Measurements from ENCODE around the gene SIRT7.

The SIRT7 gene, protein sequence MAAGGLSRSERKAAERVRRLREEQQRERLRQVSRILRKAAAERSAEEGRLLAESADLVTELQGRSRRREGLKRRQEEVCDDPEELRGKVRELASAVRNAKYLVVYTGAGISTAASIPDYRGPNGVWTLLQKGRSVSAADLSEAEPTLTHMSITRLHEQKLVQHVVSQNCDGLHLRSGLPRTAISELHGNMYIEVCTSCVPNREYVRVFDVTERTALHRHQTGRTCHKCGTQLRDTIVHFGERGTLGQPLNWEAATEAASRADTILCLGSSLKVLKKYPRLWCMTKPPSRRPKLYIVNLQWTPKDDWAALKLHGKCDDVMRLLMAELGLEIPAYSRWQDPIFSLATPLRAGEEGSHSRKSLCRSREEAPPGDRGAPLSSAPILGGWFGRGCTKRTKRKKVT

GRCh38 chr17:81917565-81918332 is at the start of gene SIRT7:
TSS of gene SIRT7 (minus strand) at chr17:81918176. CDS start at chr17:81918131, 45 bp downstream.
- peak; percentile 73 for DNase-seq (ENCODE audit: low spot score)

DNA sequence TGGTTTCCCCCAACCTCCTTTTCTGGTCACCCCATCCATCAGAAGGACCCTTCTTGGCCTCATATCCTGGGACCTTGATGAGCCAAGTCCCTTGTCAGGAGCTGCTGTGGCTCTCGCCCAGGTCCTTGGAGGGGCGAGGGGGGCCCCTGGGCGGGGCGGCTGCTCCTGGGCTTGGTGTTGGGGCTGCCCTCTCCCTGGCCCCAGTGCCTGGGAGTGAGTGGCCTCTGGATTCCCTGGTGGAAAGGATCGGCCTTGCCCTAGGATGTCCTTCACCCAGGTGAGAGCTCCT is 49.2 kb upstream of the SIRT7 start:
- no peak for DNase-seq (ENCODE audit: low spot score)

GRCh38 chr17:81966343-81967243 is 48.6 kb upstream of the SIRT7 start:
- peak; percentile 17 for DNase-seq (ENCODE audit: low spot score)

DNA sequence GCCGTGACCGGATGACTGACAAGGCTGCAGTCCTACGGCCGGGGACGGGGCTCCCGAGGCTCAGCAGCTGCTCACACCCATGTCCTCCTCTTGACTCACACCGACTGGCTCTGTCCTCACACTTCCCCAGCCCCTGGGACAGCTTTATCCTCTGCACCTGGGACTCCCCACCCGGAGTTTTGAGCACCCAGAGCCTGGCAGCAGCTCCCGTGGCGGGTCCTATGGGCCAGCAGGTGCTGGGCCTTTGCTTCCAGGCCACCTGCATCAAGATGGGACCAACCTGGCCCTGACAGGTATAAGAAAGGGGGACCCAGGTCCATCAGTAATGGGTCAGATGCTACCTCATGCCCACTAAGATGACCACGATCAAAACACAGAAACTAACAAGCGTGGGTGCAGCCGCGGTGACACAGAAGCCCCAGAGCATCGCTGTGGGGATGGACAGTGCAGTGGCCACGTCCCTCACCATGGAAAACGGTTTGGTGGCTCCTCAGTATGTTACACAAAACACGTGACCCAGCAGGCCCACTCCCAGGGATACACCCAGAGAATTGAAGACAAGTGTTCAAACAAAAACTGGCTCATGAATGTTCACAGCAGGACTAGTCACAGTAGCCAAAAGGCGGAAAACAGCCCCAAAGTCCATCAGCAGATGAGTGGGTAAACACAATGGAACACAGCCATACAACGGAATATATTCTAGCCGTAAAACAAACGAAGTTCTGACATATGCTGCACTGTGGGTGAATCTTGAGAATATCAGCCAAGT is 46.3 kb upstream of the SIRT7 start:
- DNase-seq (ENCODE audit: low spot score) = no peak

DNA sequence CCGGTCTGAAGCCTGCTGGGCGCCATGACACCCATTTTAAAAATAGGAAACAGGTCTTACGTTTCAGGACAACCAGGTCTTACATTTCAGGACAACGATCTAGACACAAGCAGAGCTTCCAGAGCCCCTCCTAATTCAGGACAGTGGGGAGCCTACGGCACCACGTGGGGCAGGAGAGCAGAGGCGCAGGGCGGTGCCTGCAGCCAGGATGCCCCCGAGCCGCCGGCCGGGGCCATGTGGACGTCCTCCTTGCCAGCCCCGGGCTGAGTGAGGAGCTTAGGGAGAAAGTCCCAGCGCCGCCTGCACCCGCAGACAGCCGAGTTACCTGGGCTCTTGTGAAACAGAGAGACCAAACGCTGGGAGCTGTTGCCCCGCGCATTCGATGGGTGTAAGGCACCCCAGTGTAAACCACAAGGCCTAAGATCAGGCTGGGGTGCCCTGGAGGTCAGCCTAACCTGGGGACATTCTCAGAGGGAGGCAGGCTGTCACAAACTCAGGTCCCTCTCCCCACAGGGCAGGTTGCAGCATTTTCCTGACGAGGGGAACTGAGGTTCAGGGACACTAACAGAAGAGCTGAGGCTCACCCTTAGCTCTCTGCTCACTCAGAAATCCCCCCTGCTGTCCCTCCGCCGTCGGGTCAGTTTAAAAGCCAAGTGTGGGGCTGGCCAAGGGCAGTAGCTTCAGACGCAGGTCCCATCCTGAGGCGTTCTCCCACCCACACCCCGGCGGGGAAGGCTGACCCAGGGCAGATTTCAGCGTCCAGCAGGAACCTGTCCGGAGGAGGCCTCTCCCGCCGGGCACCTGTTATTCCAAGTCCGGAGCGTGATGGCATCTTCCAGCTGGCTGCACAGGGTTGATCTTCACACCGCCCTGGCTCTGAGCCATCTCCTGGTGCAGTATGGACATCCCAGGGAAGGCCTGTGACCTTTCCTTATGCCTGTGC is 44.8 kb upstream of the SIRT7 start:
- DNase-seq (ENCODE audit: low spot score) = no peak

DNA sequence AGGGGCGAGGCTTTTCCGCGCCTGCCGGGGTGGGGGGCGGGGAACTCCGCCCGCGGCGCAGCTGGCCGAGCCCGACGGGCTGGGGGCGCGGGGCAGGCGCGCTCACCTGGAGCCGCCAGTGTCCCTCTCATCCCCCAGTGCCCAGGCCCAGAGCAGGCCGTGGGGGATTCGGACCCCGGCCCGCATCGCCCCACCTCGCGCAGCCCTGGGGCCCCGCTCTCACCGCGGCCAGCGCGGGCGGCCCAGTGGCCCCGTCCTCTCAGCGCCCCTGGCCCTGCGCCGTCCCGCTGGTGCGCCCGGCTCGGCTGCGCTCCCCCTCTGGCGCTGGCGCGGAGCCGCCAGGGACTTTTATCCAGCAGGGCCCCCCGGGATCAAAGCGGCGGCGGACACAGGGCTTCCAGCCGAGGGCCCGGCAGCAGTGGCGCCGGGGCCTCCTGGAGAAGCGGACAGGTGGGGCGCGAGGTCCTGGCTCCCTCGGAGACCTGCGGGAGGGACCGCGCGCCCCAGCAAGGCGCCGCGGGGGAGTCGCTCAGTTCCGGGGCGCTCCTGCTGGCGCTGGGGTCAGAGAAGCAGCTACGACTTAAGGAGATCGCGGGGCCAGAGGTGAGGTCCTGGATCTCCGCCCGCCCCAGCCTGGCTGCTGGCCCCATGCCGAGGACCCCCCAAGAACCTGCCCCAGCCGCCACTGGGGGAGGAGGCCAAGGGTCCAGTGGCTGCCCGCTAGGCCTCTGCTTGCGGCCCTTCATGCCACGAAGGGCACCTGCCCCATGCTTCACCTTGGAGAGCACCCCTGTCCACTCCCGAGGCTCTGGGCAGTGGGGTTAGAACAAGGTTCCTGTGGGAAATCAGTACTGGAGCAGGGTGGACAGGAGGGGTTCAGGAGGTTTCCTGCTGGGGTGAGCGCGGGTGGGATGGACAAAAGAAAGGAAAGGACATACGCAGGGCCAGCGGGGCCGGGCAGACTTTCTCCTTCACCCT is 43.8 kb upstream of the SIRT7 start:
- DNase-seq (ENCODE audit: low spot score) = no peak

DNA sequence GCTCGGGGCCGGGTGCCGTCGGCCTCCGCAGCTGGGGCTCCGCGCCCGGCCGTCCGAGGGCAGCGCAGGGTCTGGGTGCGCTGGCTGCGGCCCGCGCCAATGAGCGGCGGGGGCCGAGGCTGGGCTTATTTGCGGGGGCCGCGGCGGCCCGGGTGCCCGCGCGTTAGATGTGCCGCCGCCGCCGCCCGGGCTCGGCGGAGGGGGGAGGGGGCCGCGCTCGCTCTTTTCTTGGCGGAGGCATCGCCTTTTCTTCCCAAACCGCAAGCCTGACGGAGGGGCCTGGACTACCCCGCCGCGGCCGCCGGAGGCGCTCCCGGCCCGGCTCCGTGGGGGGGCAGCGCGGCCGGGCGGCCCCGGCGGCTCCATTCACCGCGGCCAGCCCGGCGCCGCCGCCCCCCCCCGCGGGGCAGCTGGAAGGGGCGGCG is 43.1 kb upstream of the SIRT7 start, which contains the start of gene NOTUM:
Gene NOTUM (minus strand): TSS at position 101 of the 425 bp plus-strand sequence. CDS start 278 bp downstream, outside the sequence.
- no peak for DNase-seq (ENCODE audit: low spot score)

DNA sequence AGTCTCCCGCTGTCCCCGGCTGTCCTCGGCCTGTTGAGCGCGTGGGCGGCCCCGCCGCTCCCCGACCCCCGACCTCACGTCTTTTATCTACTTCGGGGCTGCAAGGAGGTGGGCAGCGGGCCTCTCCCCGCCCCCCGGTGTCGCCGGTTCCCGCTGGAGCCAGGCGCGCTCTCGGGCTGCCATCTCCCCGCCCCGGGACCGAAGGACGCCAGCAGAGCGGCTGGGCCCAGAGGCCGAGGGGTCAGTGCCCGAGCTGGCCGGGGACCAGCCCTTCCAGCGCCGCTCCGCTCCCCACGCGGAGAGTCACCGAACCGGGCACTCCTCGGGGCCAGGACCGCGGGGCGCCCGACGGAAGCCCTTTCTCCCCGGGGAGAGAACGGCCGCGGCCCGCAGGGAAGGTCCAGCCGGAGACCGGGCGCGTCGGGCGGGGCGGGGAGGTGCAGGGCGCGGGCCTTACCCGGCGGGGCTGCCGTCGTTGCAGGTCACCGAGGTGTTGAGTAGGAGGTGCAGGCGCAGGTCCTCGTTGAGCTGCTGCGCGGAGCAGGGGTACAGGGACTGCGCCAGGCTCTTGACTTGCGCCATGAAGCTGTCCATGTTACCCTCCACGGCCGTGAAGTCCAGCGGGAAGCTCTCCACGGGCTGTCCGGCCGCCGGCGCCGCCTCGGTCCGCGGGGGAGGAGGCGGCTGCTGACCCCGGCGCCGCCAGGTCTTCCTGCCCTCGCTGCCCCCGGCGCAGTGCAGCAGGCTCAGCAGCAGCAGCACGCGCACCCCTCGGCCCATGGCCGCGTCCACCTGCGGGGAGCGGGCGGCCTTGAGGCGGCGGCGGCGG is 42.4 kb upstream of the SIRT7 start:
- DNase-seq (ENCODE audit: low spot score) = no peak

GRCh38 chr17:81959362-81960129 is 41.6 kb upstream of the SIRT7 start:
- DNase-seq (ENCODE audit: low spot score) = no peak

- no peak for DNase-seq (ENCODE audit: low spot score)
These were observed 40.8 kb upstream of the SIRT7 start for GRCh38 chr17:81958633-81959342.

DNA sequence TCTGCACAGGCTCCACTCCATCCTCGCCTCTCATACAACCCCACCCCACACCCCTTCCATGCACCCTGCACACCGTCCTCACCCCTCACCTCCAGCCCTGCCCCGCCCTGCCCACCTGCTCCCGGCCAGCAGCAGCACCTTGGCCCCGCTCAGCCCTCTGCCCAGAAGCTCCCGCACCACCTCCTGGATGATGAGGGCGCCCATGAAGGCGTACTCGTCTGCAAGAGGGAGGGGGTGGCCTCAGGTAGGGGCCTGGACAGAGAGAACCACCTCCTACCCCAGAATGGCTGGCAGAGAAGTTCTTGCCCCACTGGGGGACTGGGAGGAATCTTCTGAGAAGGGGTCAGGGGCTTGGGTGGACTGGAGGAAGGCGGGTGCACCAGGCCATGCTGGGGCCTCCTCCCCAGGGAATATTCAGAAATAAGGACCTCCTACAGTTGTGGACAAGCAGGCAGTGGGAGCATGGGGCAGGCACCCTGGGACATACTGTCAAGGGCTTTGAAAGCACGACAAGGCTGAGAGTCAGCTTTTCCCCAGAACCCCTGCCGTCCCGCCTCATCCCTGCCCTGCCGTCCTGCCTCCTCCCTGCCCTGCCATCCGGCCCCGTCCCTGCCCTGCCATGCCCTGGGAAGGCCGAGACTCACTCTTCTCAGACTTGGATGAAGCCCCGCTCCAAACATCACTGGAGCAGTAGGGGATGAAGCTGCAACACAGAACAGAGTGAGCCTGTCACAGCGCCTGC is 39.9 kb upstream of the SIRT7 start:
- no peak for DNase-seq (ENCODE audit: low spot score)

GRCh38 chr17:81956607-81957589 is 38.9 kb upstream of the SIRT7 start:
- DNase-seq (ENCODE audit: low spot score) = no peak

DNA sequence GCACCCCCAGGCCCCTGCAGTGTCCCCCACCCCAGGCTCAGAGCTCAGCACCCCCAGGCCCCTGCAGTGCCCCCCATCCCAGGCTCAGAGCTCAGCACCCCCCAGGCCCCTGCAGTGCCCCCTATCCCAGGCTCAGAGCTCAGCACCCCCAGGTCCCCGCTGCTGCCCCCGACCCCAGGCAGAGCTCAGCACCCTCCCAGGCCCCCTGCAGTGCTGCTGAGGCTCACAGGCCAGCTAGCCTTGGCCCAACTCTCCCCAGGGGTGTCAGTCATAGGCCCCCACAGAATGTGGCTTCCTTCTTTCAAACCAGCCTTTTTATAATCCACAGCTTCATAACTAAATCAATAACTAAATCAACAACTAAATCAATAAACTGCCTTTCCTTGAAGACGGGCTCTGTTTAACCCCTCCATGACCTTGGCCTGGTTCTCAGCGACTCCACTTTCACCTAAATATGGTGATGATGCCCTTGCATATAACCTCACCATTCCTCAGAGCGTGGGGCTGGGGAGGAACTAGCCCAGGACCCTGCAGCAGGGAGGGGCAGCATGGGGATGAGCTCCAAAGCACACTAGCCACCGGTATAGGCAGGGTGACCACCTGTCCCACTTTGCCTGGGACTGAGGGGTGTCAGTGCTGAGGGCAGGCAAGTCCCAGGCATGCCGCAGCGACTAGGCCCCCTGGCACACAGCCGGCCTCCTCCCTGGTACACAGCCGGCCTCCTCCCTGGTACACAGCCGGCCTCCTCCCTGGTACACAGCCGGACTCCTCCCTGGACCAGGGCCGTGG is 38.0 kb upstream of the SIRT7 start:
- no peak for DNase-seq (ENCODE audit: low spot score)
